HAP-1 (cell line): ENCODE data around the gene TEX14.

Source experiments
- DNase-seq, 2 experiments: peaks; one replicate each; pipeline ENCODE4 v3.0.0-alpha.2; 2016 to 2020; ENCODE audit warnings: low spot score in 2 of 2
- H3K27me3 ChIP-seq: fragments of 250-450 bp; sonication (Bioruptor Pico); 2 replicates; pipeline ENCODE4 v1.5.1; 2020; ENCODE audit warnings: low read depth, mild to moderate bottlenecking, moderate library complexity
- H3K36me3 ChIP-seq: fragments of 250-450 bp; sonication (Bioruptor Pico); replicated peaks from 2 replicates; pipeline ENCODE4 v1.5.1; 2020; ENCODE audit warnings: mild to moderate bottlenecking
- H3K4me1 ChIP-seq: fragments of 250-450 bp; sonication (Bioruptor Pico); 2 replicates; pipeline ENCODE4 v1.5.1; 2020; ENCODE audit warnings: mild to moderate bottlenecking
- H3K4me3 ChIP-seq: fragments of 250-450 bp; sonication (Bioruptor Pico); 2 replicates; pipeline ENCODE4 v1.5.1; 2020; ENCODE audit warnings: mild to moderate bottlenecking, moderate library complexity
- H3K9me3 ChIP-seq: fragments of 250-450 bp; sonication (Bioruptor Pico); 2 replicates; pipeline ENCODE4 v1.5.1; 2020; ENCODE audit warnings: mild to moderate bottlenecking, moderate library complexity
- in situ Hi-C: fragments of 300-500 bp; cut with MboI; formaldehyde crosslinking; loops from 3 replicates; pipeline ENCODE4 v1.14.3; 2020; ENCODE audit warnings: low sequenced_read_pairs, inconsistent platforms, mixed read lengths

TEX14 gene

DNA sequence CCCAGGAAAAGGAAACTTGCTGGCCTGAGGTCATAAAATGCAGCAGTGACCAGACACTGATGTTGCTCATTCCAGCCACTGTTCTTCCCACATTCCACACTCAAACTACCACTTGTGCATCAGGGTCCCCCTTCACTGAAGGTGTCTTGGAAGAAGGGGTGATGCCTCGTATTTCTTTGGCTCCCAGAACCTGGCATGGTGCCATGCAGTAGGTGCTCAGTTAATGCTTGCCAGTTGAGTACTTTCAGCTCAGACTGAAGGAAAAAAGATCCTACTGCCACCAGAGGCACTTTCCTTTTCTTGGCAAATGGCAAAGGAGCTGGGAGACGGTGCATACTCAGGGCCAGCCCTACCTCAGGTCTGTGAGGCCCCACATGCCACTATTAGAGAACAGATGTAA is 73.5 kb downstream of the TEX14 start:
- DNase-seq, result no peak
- Histone ChIP-seq H3K4me3 (no peak overlapping the region), H3K36me3 (no peaks in the 10 kb centered on the region), H3K4me1 (no peaks in the 10 kb centered on the region), H3K9me3 (no peaks in the 10 kb centered on the region), H3K27me3 (no peaks in the 10 kb centered on the region)
- in situ Hi-C loops, result no loop called here

- Histone ChIP-seq H3K4me3 (no peak overlapping the region), H3K36me3 (no peaks in the 10 kb centered on the region), H3K9me3 (no peaks in the 10 kb centered on the region), H3K4me1 (no peaks in the 10 kb centered on the region), H3K27me3 (no peaks in the 10 kb centered on the region)
- no peak for DNase-seq
- in situ Hi-C loops, result no loop called here
Measured at GRCh38 chr17:58617563-58617962, 74.3 kb downstream of the TEX14 start.

GRCh38 chr17:58615768-58616659 is 75.8 kb downstream of the TEX14 start:
- in situ Hi-C loops, result no loop called here
- DNase-seq, result no peak
- no peak overlapping the region for H3K4me3 ChIP-seq

GRCh38 chr17:58614859-58615459 is 76.9 kb downstream of the TEX14 start:
- DNase-seq, result no peak
- in situ Hi-C loops, result no loop called here
- Histone ChIP-seq H3K4me3 (no peak overlapping the region), H3K36me3 (no peaks in the 10 kb centered on the region), H3K4me1 (no peaks in the 10 kb centered on the region), H3K27me3 (no peaks in the 10 kb centered on the region), H3K9me3 (no peaks in the 10 kb centered on the region)

More at GRCh38 chr17:58615768-58616659, 75.8 kb downstream of the TEX14 start:
- H3K9me3 ChIP-seq, result no peaks in the 10 kb centered on the region
- no peaks in the 10 kb centered on the region for H3K4me1 ChIP-seq
- no peaks in the 10 kb centered on the region for H3K36me3 ChIP-seq
- no peaks in the 10 kb centered on the region for H3K27me3 ChIP-seq

DNA sequence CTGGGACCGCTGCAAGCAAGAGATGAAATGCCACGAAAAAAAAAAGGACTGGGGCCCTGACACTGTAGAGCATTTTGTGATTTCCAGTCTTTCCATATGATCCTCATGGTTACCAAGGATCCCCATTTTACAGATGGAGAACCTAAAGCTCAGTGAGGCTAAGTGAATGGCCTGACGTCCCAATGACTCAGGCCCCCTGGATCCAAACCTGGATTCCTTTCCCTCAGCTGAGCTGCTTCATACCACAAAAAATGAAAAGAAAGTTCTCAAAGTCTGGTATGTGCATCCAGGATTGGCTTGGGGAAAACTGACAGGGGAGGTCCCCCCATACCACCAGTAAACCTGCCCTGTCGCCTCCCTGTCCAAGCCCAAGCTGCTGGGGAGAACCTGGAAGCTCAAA is 80.5 kb downstream of the TEX14 start:
- no peaks in the 10 kb centered on the region for H3K4me1 ChIP-seq
- no peaks in the 10 kb centered on the region for H3K9me3 ChIP-seq
- H3K36me3 ChIP-seq, result no peaks in the 10 kb centered on the region
- no peak for DNase-seq
- in situ Hi-C loops, result no loop called here
- no peaks in the 10 kb centered on the region for H3K27me3 ChIP-seq
- H3K4me3 ChIP-seq, result no peak overlapping the region

DNA sequence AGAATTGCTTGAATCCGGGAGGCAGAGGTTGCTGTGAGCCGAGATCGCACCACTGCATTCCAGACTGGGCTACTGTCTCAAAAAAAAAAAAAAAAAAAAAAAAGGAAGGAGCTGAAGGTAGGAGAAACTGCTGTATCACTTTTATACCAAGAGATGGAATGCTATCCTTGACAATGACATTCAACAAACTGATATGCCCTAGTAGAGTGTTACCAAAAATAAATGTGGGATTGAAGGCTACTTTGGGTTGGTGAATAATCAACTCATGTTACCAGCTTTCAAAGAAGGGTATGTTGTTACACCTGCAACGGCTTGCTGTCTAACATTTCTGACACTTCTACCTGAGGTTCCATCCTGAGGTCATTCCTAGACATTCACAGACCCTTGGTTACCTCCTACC is 84.9 kb downstream of the TEX14 start:
- H3K4me1 ChIP-seq, result no peaks in the 10 kb centered on the region; the same call in 1 of the 2 replicates
- no peak for DNase-seq
- in situ Hi-C loops, result no loop called here

DNA sequence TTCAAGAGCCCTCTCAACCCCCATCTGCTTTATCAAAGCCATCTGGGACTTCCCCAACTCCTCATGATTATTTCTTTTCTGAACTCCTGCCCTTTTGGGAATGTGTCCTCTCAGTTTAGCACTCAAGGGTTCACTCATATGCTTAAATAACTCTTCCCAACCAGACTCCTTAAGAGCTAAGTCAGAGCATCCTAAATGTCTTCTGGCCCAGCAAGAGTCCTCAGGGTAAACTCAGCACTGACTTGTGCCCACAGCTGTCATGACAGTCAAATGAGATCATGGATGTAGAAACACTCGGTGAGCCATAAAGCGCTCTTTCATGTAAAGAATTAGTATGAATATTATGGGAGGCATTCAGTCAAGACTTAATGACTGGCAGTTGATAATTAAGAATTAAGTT is 85.9 kb downstream of the TEX14 start:
- Histone ChIP-seq H3K36me3 (no peaks in the 10 kb centered on the region), H3K27me3 (no peaks in the 10 kb centered on the region), H3K4me3 (no peak overlapping the region), H3K9me3 (no peaks in the 10 kb centered on the region), H3K4me1 (no peaks in the 10 kb centered on the region; the same call in 1 of the 2 replicates)
- no peak for DNase-seq
- in situ Hi-C loops, result no loop called here

More for the DNA sequence above, 84.9 kb downstream of the TEX14 start:
- Histone ChIP-seq H3K9me3 (no peaks in the 10 kb centered on the region), H3K4me3 (no peak overlapping the region), H3K27me3 (no peaks in the 10 kb centered on the region), H3K36me3 (no peaks in the 10 kb centered on the region)

DNA sequence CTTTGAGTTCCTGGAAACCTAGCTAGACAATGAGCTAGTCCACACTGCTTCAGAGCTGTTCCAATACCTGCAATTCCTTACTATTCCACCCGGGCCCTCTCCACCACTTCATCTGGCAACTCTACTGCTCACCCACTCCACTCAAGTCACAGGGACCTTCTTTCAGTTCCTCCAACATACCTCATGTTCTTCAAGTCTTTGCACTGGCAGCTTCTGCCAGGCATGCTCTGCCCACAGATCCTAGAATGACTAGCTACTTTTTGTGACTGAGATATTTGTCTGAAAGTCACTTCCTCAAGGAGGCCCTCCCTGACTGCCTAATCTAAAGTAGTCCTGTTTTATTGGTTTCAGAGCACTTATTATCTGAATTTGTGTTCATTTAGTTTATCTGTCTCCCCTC is 86.4 kb downstream of the TEX14 start:
- Histone ChIP-seq H3K4me1 (no peaks in the 10 kb centered on the region; the same call in 1 of the 2 replicates), H3K4me3 (no peak overlapping the region), H3K36me3 (no peaks in the 10 kb centered on the region), H3K9me3 (no peaks in the 10 kb centered on the region), H3K27me3 (no peaks in the 10 kb centered on the region)
- in situ Hi-C loops, result no loop called here
- DNase-seq, result no peak

GRCh38 chr17:58601976-58602375 is 89.9 kb downstream of the TEX14 start:
- H3K36me3 ChIP-seq, result no peaks in the 10 kb centered on the region
- DNase-seq, result no peak
- in situ Hi-C loops, result no loop called here
- no peaks in the 10 kb centered on the region for H3K9me3 ChIP-seq
- H3K27me3 ChIP-seq, result no peaks in the 10 kb centered on the region
- H3K4me1 ChIP-seq, result no peaks in the 10 kb centered on the region; the same call in 1 of the 2 replicates
- H3K4me3 ChIP-seq, result no peak overlapping the region

- no peaks in the 10 kb centered on the region for H3K9me3 ChIP-seq
- DNase-seq, result no peak
- H3K4me3 ChIP-seq, result no peak overlapping the region
- H3K27me3 ChIP-seq, result no peaks in the 10 kb centered on the region
- H3K36me3 ChIP-seq, result no peaks in the 10 kb centered on the region
- in situ Hi-C loops, result loop anchor here (10.0 kb wide), 1 partner anchor 397 kb away; no protein-coding TSS in a partner anchor
- H3K4me1 ChIP-seq, result no peaks in the 10 kb centered on the region; the same call in 1 of the 2 replicates
Measured at GRCh38 chr17:58597371-58597770, 94.5 kb downstream of the TEX14 start.

DNA sequence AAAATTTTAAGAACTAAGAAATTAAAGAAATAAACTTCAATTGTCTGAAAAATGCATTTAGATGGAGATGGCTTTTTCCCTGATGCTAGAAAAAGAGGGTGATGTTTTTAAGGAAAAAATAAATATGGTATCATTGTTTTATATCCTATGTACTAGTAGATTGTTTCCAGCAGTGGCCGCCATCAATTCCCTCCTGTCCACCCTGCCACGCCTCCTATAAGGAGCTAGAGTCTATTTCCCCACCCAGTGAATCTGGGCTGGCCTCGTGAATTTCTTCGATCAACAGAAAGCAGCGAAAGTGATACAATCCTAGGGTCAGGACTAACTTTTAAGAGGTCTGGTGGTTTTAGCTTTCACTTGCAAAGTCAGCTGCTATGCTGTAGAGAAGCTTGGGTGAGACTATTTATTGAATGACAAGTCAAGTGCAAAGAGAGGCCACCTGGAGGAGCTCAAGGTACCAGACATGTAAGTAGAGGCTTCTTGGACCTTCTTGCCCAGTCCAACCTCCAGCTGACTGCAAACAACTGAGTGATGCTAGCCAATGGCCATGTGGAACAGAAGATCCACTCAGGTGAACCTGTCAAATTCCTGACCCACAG is 96.6 kb downstream of the TEX14 start:
- Histone ChIP-seq H3K27me3 (no peaks in the 10 kb centered on the region), H3K4me3 (no peak overlapping the region), H3K9me3 (no peaks in the 10 kb centered on the region), H3K36me3 (no peaks in the 10 kb centered on the region), H3K4me1 (no peaks in the 10 kb centered on the region)
- in situ Hi-C loops, result loop anchor here (10.0 kb wide), 1 partner anchor 400 kb away; no protein-coding TSS in a partner anchor
- no peak for DNase-seq

- DNase-seq, result no peak
- no peaks in the 10 kb centered on the region for H3K4me1 ChIP-seq
- no peaks in the 10 kb centered on the region for H3K9me3 ChIP-seq
- H3K4me3 ChIP-seq, result no peak overlapping the region
- no peaks in the 10 kb centered on the region for H3K36me3 ChIP-seq
- no peaks in the 10 kb centered on the region for H3K27me3 ChIP-seq
- in situ Hi-C loops, result loop anchor here (10.0 kb wide), 1 partner anchor 402 kb away; no protein-coding TSS in a partner anchor
Measured at GRCh38 chr17:58593123-58593522, 98.7 kb downstream of the TEX14 start.

DNA sequence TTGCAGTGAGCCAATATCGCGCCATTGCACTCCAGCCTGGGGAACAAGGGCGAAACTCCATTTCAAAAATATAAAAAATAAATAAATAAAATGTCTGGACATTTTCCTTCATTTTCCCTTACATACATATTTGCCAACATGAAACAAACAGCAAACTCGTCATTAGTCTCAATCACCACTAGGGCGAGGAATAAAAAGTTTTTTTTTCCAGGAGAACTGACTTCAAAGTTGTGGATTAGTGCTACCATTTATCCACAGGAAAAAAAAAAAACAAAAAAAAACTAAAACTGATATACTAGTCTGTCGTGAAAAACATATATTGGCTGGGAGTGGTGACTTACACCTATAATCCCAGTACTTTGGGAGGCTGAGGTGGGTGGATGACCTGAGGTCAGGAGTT is 100.4 kb downstream of the TEX14 start:
- in situ Hi-C loops, result loop anchor here (10.0 kb wide), 1 partner anchor 403 kb away; no protein-coding TSS in a partner anchor
- Histone ChIP-seq H3K27me3 (no peaks in the 10 kb centered on the region), H3K9me3 (no peaks in the 10 kb centered on the region), H3K36me3 (no peaks in the 10 kb centered on the region), H3K4me1 (no peaks in the 10 kb centered on the region), H3K4me3 (no peak overlapping the region)
- DNase-seq, result no peak

DNA sequence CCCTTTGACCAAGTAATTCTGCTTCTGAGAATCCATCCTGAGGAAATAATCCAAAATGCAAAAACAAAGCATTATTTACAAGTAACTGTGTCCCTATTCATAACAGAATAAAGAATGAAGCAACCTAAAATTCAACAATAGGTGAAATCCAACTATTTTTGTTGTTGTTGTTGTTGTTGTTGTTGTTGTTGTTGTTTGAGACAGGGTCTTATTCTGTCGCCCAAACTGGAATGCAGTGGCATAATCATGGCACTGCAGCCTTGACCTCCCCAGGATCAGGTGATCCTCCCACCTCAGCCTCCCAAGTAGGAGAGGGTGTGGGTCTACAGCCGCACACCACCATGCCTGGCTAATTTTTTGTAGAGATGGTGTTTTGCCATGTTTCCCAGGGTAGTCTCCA is 101.5 kb downstream of the TEX14 start:
- in situ Hi-C loops, result loop anchor here (10.0 kb wide), 1 partner anchor 404 kb away; no protein-coding TSS in a partner anchor
- Histone ChIP-seq H3K9me3 (no peaks in the 10 kb centered on the region; the same call in 1 of the 2 replicates), H3K4me1 (no peaks in the 10 kb centered on the region), H3K36me3 (no peaks in the 10 kb centered on the region), H3K27me3 (no peaks in the 10 kb centered on the region), H3K4me3 (no peak overlapping the region)
- DNase-seq, result no peak
